Rectal smooth muscle tissue (tissue), 1 donor: ENCODE results near the gene CACNA1A.

ENCODE experiments used
- H3K27ac ChIP-seq: one replicate; pipeline ENCODE4 v1.7.0; 2013; ENCODE audit warnings: low read depth, low read length, inconsistent platforms
- H3K27me3 ChIP-seq: one replicate; pipeline ENCODE4 v1.7.0; 2013; ENCODE audit warnings: low read length; ENCODE audit not compliant: control insufficient read depth, insufficient read depth
- H3K36me3 ChIP-seq: one replicate; pipeline ENCODE4 v1.7.0; 2013; ENCODE audit warnings: low read length; ENCODE audit not compliant: control insufficient read depth, insufficient read depth
- H3K4me1 ChIP-seq: one replicate; pipeline ENCODE4 v1.7.0; 2013; ENCODE audit warnings: low read length; ENCODE audit not compliant: control insufficient read depth, insufficient read depth
- H3K4me3 ChIP-seq: one replicate; pipeline ENCODE4 v1.7.0; 2013; ENCODE audit warnings: low read length
- H3K9ac ChIP-seq: one replicate; pipeline ENCODE4 v1.7.0; 2013; ENCODE audit warnings: low read length

CACNA1A gene

DNA sequence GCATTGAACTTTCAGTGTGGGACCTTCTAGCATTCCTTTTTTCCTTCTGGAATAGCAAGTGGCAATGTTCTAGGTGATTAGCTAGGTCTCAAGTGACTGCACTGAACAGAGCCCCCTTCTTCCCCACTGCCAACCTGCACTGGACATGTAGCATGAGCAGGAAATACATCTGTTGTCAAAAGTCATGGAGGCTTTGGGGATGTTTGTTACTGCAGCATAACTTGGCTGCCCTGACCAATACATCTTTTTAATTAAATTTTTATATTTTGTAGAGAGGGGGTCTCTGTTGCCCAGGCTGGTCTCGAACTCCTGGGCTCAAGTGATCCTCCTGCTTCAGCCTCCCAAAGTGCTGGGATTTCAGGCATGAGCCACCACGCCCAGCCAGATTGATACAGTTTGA is 163.6 kb downstream of the CACNA1A start:
- H3K27ac ChIP-seq: no peak overlapping the region
- H3K27me3 ChIP-seq: no peaks in the 10 kb centered on the region
- no peak overlapping the region for H3K4me3 ChIP-seq
- no peaks in the 10 kb centered on the region for H3K4me1 ChIP-seq
- H3K36me3 ChIP-seq: no peaks in the 10 kb centered on the region
- H3K9ac ChIP-seq: no peak overlapping the region

DNA sequence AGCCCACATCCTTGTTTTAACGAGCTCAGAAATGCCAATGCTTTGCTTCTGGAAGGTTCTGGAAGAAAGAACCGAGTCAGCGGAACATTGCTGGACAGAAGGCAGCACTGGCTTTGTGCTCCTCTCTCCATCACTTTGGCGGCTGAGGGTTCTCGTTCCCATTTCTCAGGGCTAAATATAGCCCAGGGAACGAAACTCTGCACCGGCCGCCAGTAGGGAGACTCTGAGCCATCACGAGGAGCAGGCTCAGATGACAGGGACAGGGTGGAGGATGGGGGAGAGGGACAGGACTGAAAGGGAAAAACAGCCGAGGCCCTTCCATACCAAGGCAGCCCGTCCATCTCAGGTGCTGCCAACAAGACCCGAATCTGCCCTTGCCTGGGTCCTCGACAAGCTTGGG is 166.4 kb downstream of the CACNA1A start:
- Histone ChIP-seq H3K36me3 (no peaks in the 10 kb centered on the region), H3K4me1 (no peaks in the 10 kb centered on the region), H3K27me3 (no peaks in the 10 kb centered on the region), H3K4me3 (no peak overlapping the region), H3K9ac (no peak overlapping the region), H3K27ac (no peak overlapping the region)

DNA sequence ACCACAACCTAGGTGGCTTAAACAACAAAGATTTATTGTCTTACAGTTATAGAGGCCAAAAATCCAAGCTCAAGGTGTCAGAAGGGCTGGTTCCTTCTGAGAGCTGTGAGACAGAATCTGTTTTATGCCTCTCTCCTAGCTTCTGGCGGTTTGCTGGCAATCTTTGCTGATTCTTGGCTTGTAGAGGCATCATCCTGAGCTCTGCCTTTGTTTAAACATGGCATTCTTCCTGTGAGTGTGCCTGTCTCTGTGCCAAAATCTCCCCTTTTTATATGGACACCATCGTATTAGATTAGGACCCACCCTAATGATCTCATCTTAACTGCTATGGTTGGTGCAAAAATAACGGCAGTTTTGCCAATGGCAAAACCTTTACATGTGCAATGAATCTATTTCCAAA is 169.1 kb downstream of the CACNA1A start:
- Histone ChIP-seq H3K27ac (no peak overlapping the region), H3K36me3 (no peaks in the 10 kb centered on the region), H3K27me3 (no peaks in the 10 kb centered on the region), H3K9ac (no peak overlapping the region), H3K4me1 (no peaks in the 10 kb centered on the region), H3K4me3 (no peak overlapping the region)

DNA sequence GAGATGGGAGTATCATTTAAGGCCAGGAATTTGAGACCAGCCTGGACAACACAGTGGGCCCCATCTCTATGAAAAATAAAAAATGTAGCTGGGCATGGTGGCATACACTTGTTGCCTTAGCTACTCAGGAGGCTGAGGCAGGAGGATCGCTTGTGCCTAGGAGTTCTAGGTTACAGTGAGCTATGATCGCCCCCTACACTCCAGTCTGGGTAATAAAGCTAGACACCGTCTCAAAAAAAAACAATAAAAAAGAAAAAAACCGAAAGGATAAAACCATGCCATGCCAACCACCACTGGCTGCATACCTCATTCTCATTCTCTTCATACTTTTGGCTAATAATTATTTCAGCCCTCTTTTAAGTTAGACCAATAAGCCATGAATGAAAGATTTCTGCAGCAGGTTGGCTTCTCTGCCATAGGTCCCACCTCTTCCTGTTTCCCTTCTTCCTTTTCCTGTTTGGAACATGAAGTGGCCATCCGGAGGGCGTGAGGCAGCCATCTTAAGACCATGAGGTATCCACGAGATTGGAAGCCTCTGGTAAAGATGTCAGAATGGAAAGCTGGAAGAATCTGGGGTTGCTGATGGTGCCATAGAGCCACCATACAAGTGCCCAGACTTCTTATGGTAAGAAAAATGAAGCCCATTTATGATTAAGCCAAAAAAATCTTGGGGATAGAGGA is 171.3 kb downstream of the CACNA1A start:
- Histone ChIP-seq H3K4me1 (no peaks in the 10 kb centered on the region), H3K27ac (no peak overlapping the region), H3K4me3 (no peak overlapping the region), H3K27me3 (no peaks in the 10 kb centered on the region), H3K36me3 (no peaks in the 10 kb centered on the region), H3K9ac (no peak overlapping the region)

DNA sequence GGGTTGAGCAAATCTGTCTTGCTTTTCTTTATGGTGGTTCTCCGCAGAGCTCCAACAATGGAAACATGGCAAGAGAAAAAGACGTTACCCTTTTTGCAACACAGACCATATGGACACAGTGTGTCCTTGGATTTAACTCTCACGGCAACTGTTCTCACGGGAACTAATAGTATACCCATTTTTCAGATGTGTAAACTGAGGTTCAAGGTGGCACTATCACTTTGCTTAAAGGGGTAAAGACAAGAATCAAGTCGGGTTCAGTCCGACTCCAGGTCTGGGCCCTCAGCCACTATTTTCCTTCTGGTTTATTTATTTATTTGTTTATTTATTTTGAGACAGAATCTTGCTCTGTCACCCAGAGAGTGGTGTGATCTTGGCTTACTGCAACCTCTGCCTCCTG is 176.0 kb downstream of the CACNA1A start:
- no peak overlapping the region for H3K4me3 ChIP-seq
- no peaks in the 10 kb centered on the region for H3K4me1 ChIP-seq
- no peaks in the 10 kb centered on the region for H3K27me3 ChIP-seq
- H3K9ac ChIP-seq: no peak overlapping the region
- H3K27ac ChIP-seq: no peak overlapping the region
- H3K36me3 ChIP-seq: no peaks in the 10 kb centered on the region

DNA sequence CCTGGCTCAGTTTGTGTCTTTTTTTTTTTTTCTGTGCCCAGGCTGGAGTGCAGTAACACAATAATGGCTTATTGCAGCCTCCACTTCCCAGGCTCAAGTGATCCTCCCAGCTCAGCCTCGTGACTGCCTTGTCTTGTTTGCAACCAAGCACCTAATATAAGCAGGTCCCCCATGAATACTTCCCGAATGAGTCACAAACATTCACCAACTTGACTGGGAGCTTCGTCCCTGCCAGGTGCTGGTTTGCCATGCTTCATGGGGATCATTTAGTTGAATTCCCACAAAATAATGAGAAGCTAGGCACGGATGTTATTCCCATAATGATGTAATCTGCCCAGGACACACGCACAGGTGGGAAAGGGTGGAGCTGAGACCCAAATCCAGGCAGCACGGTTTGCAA is 176.5 kb downstream of the CACNA1A start:
- Histone ChIP-seq H3K9ac (no peak overlapping the region), H3K27ac (no peak overlapping the region), H3K4me3 (no peak overlapping the region), H3K36me3 (no peaks in the 10 kb centered on the region), H3K27me3 (no peaks in the 10 kb centered on the region), H3K4me1 (no peaks in the 10 kb centered on the region)

DNA sequence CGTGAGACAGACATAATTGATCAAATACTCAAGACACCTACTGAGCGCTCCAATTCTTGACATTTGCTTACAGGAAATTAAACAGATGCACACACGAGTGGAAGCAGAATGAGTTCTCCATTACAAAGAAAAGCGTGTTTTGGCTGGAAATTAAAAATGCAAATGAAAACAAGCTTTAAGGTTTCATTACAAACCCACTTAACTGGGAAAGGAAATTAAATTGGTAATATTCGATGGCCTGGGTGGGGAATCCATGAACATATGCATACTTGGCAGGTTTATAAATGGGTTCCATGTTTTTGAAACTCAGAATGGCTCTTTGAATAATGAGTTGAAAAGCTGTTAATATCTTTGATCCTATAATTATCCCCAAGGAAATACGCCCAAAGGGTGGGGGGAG is 178.0 kb downstream of the CACNA1A start:
- Histone ChIP-seq H3K27me3 (no peaks in the 10 kb centered on the region), H3K27ac (no peak overlapping the region), H3K4me1 (no peaks in the 10 kb centered on the region), H3K36me3 (no peaks in the 10 kb centered on the region), H3K4me3 (no peak overlapping the region), H3K9ac (no peak overlapping the region)

DNA sequence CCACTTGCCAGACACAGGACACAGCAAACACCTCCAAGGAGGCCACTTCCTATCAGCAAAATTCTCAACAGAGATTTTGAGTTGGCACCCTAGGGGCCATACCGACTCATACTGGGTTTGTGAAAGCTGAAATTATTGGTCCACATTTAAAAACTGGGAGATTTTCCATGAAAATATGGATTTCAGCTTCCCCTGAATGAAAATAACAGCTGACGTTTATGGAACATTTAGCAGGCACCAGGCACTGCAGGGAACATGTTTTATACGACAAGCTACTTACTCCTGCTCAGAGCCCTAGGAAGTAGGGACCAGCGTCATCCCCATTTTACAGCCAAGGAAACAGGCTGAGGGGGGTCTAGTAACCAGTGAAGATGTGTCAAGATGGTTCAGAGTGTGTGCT is 186.8 kb downstream of the CACNA1A start:
- H3K4me1 ChIP-seq: no peaks in the 10 kb centered on the region
- no peaks in the 10 kb centered on the region for H3K36me3 ChIP-seq
- no peak overlapping the region for H3K9ac ChIP-seq
- H3K27me3 ChIP-seq: no peaks in the 10 kb centered on the region
- no peak overlapping the region for H3K27ac ChIP-seq
- H3K4me3 ChIP-seq: no peak overlapping the region

DNA sequence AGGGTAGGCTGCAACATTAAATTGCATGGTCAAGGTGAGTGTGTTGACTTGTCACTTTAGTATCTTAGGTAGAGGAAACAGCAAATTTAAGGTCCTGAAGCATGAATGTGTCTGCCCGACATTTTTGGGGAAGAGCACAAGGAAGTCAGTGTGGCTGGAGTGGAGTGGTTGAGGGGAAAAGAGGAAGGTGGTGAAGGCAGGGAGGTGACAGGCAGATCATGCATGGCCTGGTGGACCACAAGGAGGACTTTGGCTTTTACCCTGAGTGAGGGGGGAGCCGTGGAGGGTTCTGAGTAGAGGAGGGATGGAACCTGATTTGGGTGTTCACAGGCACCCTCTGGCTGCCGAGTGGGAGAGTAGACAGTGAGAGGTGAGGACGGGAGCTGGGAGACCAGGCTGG is 188.1 kb downstream of the CACNA1A start:
- no peaks in the 10 kb centered on the region for H3K27me3 ChIP-seq
- H3K4me3 ChIP-seq: no peak overlapping the region
- no peak overlapping the region for H3K27ac ChIP-seq
- no peaks in the 10 kb centered on the region for H3K4me1 ChIP-seq
- H3K9ac ChIP-seq: no peak overlapping the region
- H3K36me3 ChIP-seq: no peaks in the 10 kb centered on the region

DNA sequence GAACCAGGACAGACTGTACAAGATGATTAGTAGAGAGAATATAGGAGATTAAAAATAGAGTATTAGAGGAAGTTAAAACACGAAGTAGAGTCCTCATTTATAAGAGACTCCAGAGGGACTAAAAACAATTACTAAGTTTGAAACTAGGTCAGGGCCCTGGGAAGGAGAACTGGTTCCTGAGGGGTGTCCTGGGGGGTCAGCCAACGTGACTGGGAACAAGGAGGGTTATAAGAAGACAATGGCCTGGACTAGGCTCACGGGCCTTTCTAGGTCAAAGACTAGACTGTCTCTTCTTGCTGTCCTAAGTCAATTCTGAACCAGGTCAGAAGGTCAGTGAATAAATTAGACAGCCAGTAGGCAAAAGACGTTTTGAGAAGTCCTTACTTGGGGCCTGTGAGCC is 190.8 kb downstream of the CACNA1A start:
- H3K36me3 ChIP-seq: no peaks in the 10 kb centered on the region
- H3K9ac ChIP-seq: no peak overlapping the region
- no peak overlapping the region for H3K27ac ChIP-seq
- no peaks in the 10 kb centered on the region for H3K4me1 ChIP-seq
- H3K4me3 ChIP-seq: no peak overlapping the region
- no peaks in the 10 kb centered on the region for H3K27me3 ChIP-seq

DNA sequence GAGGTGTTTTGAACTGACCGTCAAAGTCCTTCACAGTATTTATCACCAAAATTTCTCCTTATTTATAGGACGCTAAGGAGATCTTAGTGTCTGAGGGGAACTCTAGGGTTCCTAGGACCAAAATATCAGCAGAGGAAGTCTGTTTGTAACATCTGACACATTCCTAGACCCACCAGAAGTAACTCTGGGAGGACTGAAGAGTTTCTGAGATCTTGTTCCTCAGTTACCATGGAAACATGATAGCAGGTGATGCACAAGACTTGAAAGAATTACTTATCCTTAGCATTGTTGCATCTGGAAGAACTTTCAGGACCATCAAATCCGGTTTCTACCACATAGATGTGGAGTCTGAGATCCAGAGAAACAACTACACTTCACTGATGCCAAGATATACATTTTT is 191.5 kb downstream of the CACNA1A start:
- Histone ChIP-seq H3K4me3 (no peak overlapping the region), H3K27me3 (no peaks in the 10 kb centered on the region), H3K4me1 (no peaks in the 10 kb centered on the region), H3K9ac (no peak overlapping the region), H3K36me3 (no peaks in the 10 kb centered on the region), H3K27ac (no peak overlapping the region)

DNA sequence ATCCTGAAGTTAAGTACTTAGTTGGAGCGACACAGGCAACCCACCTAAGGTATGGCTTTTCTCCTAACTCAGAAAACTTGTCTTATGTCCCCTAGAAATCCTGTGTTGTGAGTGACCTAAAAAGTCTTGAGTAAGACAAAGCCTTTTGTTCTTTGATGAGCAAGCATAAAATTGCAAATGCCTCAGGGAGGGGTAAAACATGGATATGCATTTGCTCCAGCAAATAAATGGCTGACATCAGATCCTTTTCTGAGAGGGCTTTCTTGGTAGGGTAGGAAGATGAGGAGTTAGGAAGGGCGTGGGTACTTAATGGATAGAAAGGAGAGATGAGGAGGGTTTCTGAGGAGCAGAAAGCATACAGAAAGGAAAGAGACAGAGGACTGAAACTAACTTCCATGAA is 192.4 kb downstream of the CACNA1A start:
- no peaks in the 10 kb centered on the region for H3K36me3 ChIP-seq
- H3K9ac ChIP-seq: no peak overlapping the region
- no peaks in the 10 kb centered on the region for H3K4me1 ChIP-seq
- no peak overlapping the region for H3K4me3 ChIP-seq
- H3K27me3 ChIP-seq: no peaks in the 10 kb centered on the region
- H3K27ac ChIP-seq: no peak overlapping the region

DNA sequence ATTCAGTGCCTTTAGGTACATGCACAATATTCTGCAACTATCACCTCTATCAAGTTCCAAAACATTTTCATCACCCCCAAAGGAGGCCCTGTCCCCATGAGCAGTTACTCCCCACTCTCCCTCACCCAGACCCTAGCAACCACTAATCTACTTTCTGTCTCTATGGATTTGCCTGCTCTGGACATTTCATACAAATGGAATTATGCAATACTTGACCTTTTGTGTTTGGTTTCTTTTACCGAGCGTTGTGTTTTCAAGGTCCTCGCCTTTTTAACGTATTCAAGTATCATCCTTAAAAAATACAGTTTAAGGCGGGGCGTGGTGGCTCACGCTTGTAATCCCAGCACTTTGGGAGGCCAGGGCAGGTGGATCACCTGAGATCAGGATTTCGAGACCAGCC is 196.4 kb downstream of the CACNA1A start:
- Histone ChIP-seq H3K4me1 (no peaks in the 10 kb centered on the region), H3K4me3 (no peak overlapping the region), H3K27ac (no peak overlapping the region), H3K36me3 (no peaks in the 10 kb centered on the region), H3K9ac (no peak overlapping the region), H3K27me3 (no peaks in the 10 kb centered on the region)
